ENCODE measurements around the gene TRPC4AP.

GRCh38 chr20:34998331-34998950 is 94.2 kb downstream of the TRPC4AP start:
- TF ChIP-seq CTCF (IDR thresholded peaks at IDR 0.05; ENCODE audit: low read length) (no peak), EZH2 (optimal IDR thresholded peaks at IDR 0.05; ENCODE audit: low read depth, low read length) (no peak)
